Measurements from ENCODE around the gene RNU6-9.

GRCh38 chr19:866769-867300 is 26.4 kb upstream of the RNU6-9 start:
- TF ChIP-seq CTCF (IDR thresholded peaks at IDR 0.05; ENCODE audit: low read depth, low read length, poor library complexity, severe bottlenecking) (no peak), EZH2phosphoT487 (IDR thresholded peaks at IDR 0.05; ENCODE audit: borderline replicate concordance, low read length) (no peak)

Measured in DOHH2 (cell line).